Cardiac atrium fibroblast (primary cell): Measurements from ENCODE around the gene GPR21. TPM values are rescaled to one million over a fixed set of nuclear protein-coding genes. Genes with fewer than 3 reads are reported as not detected.

Source experiments
- total RNA-seq: library from RNA; depleted of rRNA; stranded (reverse); fragments of >200 nt; gene quantifications from 2 replicates; pipeline ENCODE4 v1.2.3, GENCODE V29; 2015

The GPR21 gene
- total RNA-seq = not detected in 2 replicates

DNA sequence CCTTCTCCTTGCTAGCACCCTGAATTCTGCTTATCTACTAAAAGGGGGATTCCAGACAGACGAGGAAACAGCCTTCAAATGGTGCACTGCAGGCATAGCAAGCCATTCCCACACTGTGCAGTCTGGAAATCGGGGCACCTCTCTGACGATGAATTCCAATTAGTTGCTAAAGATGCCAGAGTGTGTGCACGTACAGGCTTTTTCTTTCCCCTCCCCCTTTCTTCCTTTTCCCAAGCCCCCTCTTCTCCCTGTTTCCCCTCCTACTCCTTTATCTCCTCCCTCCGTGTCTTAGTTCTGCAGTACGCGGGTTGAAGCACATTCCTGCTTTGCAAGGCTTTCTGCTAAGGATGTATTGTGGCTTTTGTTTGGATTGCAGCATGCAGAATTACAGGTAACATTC lies at the start of gene GPR21:
TSS of gene GPR21 (plus strand) at position 316 of the 400 bp plus-strand sequence. CDS start 900 bp downstream, outside the sequence.

Other genes starting within 250 kb of the GPR21 start
- not detected in 2 replicates for gene OR5C1, start 244.7 kb upstream of the GPR21 start, total RNA-seq
- gene OR1K1, start 233.5 kb upstream of the GPR21 start, total RNA-seq = not detected in 2 replicates
- gene PDCL, start 205.1 kb upstream of the GPR21 start, total RNA-seq = 14.6 and 18.1 TPM in 2 replicates
- gene RC3H2, start 128.3 kb upstream of the GPR21 start, total RNA-seq = 26.7 and 34.8 TPM in 2 replicates
- gene ZBTB6, start 120.3 kb upstream of the GPR21 start, total RNA-seq = 6.0 and 6.3 TPM in 2 replicates
- gene ZBTB26, start 102.2 kb upstream of the GPR21 start, total RNA-seq = 2.5 and 3.2 TPM in 2 replicates
- gene RABGAP1, start 92.6 kb upstream of the GPR21 start, total RNA-seq = 12.6 and 15.6 TPM in 2 replicates
- 1.4 and 2.6 TPM in 2 replicates for gene STRBP, start 234.9 kb downstream of the GPR21 start, total RNA-seq